Measurements from ENCODE around the gene MAMSTR.
"Not testable (repeated sequence)": the region's sequence is repeated elsewhere in the genome, so short reads cannot be mapped to it uniquely, and the experiment has no call there.

The MAMSTR gene

GRCh38 chr19:48702701-48703100 is 16.8 kb downstream of the MAMSTR start:
- DNase-seq, result no peak

GRCh38 chr19:48698046-48698445 is 21.5 kb downstream of the MAMSTR start:
- intact Hi-C loops (cut with DNase I), result no loop called here
- DNase-seq, result no peak

More at GRCh38 chr19:48702701-48703100, 16.8 kb downstream of the MAMSTR start:
- intact Hi-C loops (cut with DNase I), result no loop called here

- peak in 2 of 42 donors; percentile 19 to 46 for DNase-seq
- intact Hi-C loops (cut with DNase I), result no loop called here
These were observed 23.0 kb downstream of the MAMSTR start for GRCh38 chr19:48696353-48697010.

GRCh38 chr19:48695743-48696352 is 23.7 kb downstream of the MAMSTR start, which contains the start of gene FUT2:
FUT2 (plus strand) TSS chr19:48695971; CDS start chr19:48702957, 6,986 bp downstream.
- intact Hi-C loops (cut with DNase I), result no loop called here
- DNase-seq, result no peak

GRCh38 chr19:48693629-48694028 is 25.9 kb downstream of the MAMSTR start:
- intact Hi-C loops (cut with DNase I); DNase-seq: not testable (repeated sequence)

- DNase-seq, result no peak
- intact Hi-C loops (cut with DNase I), result no loop called here
These were observed 30.1 kb downstream of the MAMSTR start for GRCh38 chr19:48689449-48689848.

- intact Hi-C loops (cut with DNase I), result no loop called here
- DNase-seq, result no peak
These were observed 31.7 kb downstream of the MAMSTR start for GRCh38 chr19:48687776-48688175.

- intact Hi-C loops (cut with DNase I); DNase-seq: not testable (repeated sequence)
These were observed 32.9 kb downstream of the MAMSTR start for GRCh38 chr19:48686637-48687036.

- no peak for DNase-seq
These were observed 33.4 kb downstream of the MAMSTR start for GRCh38 chr19:48686088-48686487.

GRCh38 chr19:48685583-48685982 is 33.9 kb downstream of the MAMSTR start:
- intact Hi-C loops (cut with DNase I), result no loop called here
- DNase-seq, result no peak

More at GRCh38 chr19:48686088-48686487, 33.4 kb downstream of the MAMSTR start:
- intact Hi-C loops (cut with DNase I), result no loop called here

GRCh38 chr19:48683349-48683748 is 36.2 kb downstream of the MAMSTR start:
- DNase-seq, result peak; percentile 49 to 87 (median 74)
- intact Hi-C loops (cut with DNase I), result no loop called here

- intact Hi-C loops (cut with DNase I), result no loop called here
- peak; percentile 24 to 88 (median 68) for DNase-seq
These were observed 38.4 kb downstream of the MAMSTR start for GRCh38 chr19:48681127-48681470.

GRCh38 chr19:48680436-48681126 is 38.9 kb downstream of the MAMSTR start:
- intact Hi-C loops (cut with DNase I), result no loop called here
- no peak for DNase-seq

GRCh38 chr19:48680006-48680405 is 39.5 kb downstream of the MAMSTR start:
- DNase-seq; intact Hi-C loops (cut with DNase I): not testable (repeated sequence)

- no peak for DNase-seq
- intact Hi-C loops (cut with DNase I), result no loop called here
These were observed 41.3 kb downstream of the MAMSTR start for GRCh38 chr19:48678201-48678600.

GRCh38 chr19:48676887-48677286 is 42.6 kb downstream of the MAMSTR start:
- no peak for DNase-seq
- intact Hi-C loops (cut with DNase I), result no loop called here

- DNase-seq, result no peak
- intact Hi-C loops (cut with DNase I), result no loop called here
These were observed 43.0 kb downstream of the MAMSTR start for GRCh38 chr19:48676487-48676886.

- peak; percentile 74 to 95 (median 88) for DNase-seq
- intact Hi-C loops (cut with DNase I), result no loop called here
These were observed 44.4 kb downstream of the MAMSTR start for GRCh38 chr19:48674921-48675824.

- intact Hi-C loops (cut with DNase I), result no loop called here
- no peak for DNase-seq
These were observed 45.2 kb downstream of the MAMSTR start for GRCh38 chr19:48674216-48674809.

Data from head of caudate nucleus (tissue), 42 donors.